Measurements from ENCODE around the gene R3HDML. TPM values are rescaled to one million over a fixed set of nuclear protein-coding genes. Genes with fewer than 3 reads are reported as not detected.

R3HDML gene
- total and polyA plus RNA-seq, 9 of the 15 experiments (the other 6 are each of a cell fraction or from before 2014, with no cell fraction given), result not detected

GRCh38 chr20:44400671-44400969, 63.8 kb downstream of the R3HDML start:
- Histone ChIP-seq H3K4me1 (replicated peaks in 1 of 2; ENCODE audit: control insufficient read depth in 2 of 2, insufficient read depth in 2 of 2, low read length in 2 of 2) (peaks cover 3 to 18% of the 10 kb centered on the region in 2 experiments), H3K9me1 (ENCODE audit: control insufficient read depth, insufficient read depth, low read length) (no peaks in the 10 kb centered on the region), H3K9ac (ENCODE audit: insufficient read depth in 1 of 2, low read depth in 2 of 2, low read length in 2 of 2) (no peak overlapping the region), H3K36me3 (ENCODE audit: control insufficient read depth, insufficient read depth, low read length) (no peaks in the 10 kb centered on the region), H3K27me3 (ENCODE audit: control insufficient read depth in 2 of 2, insufficient read depth in 2 of 2, low read length in 2 of 2) (peaks cover 0 to 40% of the 10 kb centered on the region in 2 experiments; a peak in 3 of 5 replicates), H3K27ac (ENCODE audit: extremely low read depth, low read depth, low read length) (no peak overlapping the region), H3K79me2 (ENCODE audit: control insufficient read depth, insufficient read depth, low read length) (no peaks in the 10 kb centered on the region), H3K9me3 (replicated peaks; ENCODE audit: control insufficient read depth, insufficient read depth, low read depth, low read length) (no peaks in the 10 kb centered on the region), H4K20me1 (replicated peaks; ENCODE audit: control insufficient read depth, insufficient read depth, low read length) (no peaks in the 10 kb centered on the region; the same call in 1 of the 2 replicates), H2AFZ (ENCODE audit: low read depth, low read length) (no peak overlapping the region), H3K4me3 (no peak overlapping the region), H3K4me2 (ENCODE audit: insufficient read depth, low read length) (no peak overlapping the region)
- FAIRE-seq, result no peak
- intact Hi-C loops (cut with micrococcal nuclease), result no loop called here
- no peak for ATAC-seq
- ChIA-PET POLR2A (no interaction called here), CTCF (ENCODE audit: low intra/inter-chr PET ratio) (no interaction called here)
- 11% methylated on average over 3 of the region's 5 CpGs for WGBS (ENCODE audit: insufficient coverage, low coverage, missing lambda C conversion rate)
- in situ Hi-C loops (cut with MboI), result no loop called here
- no peak for DNase-seq (ENCODE audit: extremely low read depth in 1 of 4, low spot score in 3 of 4)
- BruUV-seq (replicated peaks), result no TSS peak
- TF ChIP-seq ZNF134 (CRISPR knock-in tag; conservative IDR thresholded peaks at IDR 0.05) (no peak), ZNF263 (CRISPR knock-in tag; IDR thresholded peaks at IDR 0.05; ENCODE audit: borderline replicate concordance) (no peak), FOXM1 (IDR thresholded peaks at IDR 0.05; ENCODE audit: low read depth) (no peak), FOXM1 (CRISPR knock-in tag; IDR thresholded peaks at IDR 0.05; ENCODE audit: low read depth) (no peak), POLR2AphosphoS5 (IDR thresholded peaks at IDR 0.05; ENCODE audit: control insufficient read depth, insufficient read depth, low read depth, low read length) (peak; percentile 26; the same call in 1 of the 2 replicates), THRAP3 (IDR thresholded peaks at IDR 0.05; ENCODE audit: borderline replicate concordance) (no peak), RUNX1 (IDR thresholded peaks at IDR 0.05; ENCODE audit: low read depth) (no peak), TEAD4 (IDR thresholded peaks at IDR 0.05; ENCODE audit: low read length) (peak; percentile 40; the same call in 1 of the 2 replicates), TEAD4 (CRISPR knock-in tag; IDR thresholded peaks at IDR 0.05; ENCODE audit: borderline replicate concordance) (no peak), NCOR1 (IDR thresholded peaks at IDR 0.05) (peak; percentile 63), ZNF121 (CRISPR knock-in tag; conservative IDR thresholded peaks at IDR 0.05) (no peak), SREBF1 (IDR thresholded peaks at IDR 0.05; ENCODE audit: borderline replicate concordance, low read depth, low read length) (no peak), ZNF592 (IDR thresholded peaks at IDR 0.05) (no peak)
- TF ChIP-seq, protein P1, sequence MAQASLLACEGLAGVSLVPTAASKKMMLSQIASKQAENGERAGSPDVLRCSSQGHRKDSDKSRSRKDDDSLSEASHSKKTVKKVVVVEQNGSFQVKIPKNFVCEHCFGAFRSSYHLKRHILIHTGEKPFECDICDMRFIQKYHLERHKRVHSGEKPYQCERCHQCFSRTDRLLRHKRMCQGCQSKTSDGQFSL (CRISPR knock-in tag; IDR thresholded peaks at IDR 0.05), result no peak
- TF ChIP-seq, protein P1 (tag; IDR thresholded peaks at IDR 0.05), result no peak
- TF ChIP-seq, protein P2, sequence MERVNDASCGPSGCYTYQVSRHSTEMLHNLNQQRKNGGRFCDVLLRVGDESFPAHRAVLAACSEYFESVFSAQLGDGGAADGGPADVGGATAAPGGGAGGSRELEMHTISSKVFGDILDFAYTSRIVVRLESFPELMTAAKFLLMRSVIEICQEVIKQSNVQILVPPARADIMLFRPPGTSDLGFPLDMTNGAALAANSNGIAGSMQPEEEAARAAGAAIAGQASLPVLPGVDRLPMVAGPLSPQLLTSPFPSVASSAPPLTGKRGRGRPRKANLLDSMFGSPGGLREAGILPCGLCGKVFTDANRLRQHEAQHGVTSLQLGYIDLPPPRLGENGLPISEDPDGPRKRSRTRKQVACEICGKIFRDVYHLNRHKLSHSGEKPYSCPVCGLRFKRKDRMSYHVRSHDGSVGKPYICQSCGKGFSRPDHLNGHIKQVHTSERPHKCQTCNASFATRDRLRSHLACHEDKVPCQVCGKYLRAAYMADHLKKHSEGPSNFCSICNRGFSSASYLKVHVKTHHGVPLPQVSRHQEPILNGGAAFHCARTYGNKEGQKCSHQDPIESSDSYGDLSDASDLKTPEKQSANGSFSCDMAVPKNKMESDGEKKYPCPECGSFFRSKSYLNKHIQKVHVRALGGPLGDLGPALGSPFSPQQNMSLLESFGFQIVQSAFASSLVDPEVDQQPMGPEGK (CRISPR knock-in tag; IDR thresholded peaks at IDR 0.05; ENCODE audit: borderline replicate concordance), result no peak
- TF ChIP-seq, protein P3, sequence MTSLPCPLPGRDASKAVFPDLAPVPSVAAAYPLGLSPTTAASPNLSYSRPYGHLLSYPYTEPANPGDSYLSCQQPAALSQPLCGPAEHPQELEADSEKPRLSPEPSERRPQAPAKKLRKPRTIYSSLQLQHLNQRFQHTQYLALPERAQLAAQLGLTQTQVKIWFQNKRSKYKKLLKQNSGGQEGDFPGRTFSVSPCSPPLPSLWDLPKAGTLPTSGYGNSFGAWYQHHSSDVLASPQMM (CRISPR knock-in tag; IDR thresholded peaks at IDR 0.05), result no peak

All from K562 (cell line).